Measurements from ENCODE around the gene FBXL4. TPM values are rescaled to one million over a fixed set of nuclear protein-coding genes. Genes with fewer than 3 reads are reported as not detected.

The FBXL4 gene
- total and polyA plus RNA-seq, 2 donors (not counting 1 experiment from before 2014, with no cell fraction given) = 16.8 to 18.1 TPM

DNA sequence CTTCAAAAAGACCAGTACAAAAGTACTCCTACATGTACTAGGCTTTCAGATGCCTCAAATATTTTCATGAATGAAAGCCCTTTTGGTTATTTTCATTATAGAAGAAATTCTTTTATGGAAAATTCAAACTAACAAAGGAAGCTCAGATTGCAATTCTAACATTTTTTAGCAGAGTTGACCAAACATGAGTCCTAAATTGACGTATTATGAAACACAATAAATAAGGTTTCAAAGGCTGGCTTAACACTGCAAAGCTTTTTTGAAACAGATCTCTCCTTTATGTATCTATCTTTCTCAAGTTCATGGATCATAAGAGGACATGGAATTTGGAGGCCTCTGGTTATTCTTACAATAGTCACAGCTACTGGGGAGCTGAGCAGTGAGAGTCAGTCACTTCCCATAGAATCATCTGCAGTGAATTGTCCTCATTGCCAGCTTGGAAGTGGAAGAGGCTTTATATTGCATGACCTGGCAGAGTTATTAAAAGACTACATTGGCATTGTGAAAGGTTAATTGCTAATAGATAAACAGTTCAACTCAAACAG lies 38.4 kb upstream of the FBXL4 start:
- no peak overlapping the region for H2AFZ ChIP-seq (ENCODE audit: low read length)
- H3K27me3 ChIP-seq (ENCODE audit: control insufficient read depth, insufficient read depth, low read length) = no peaks in the 10 kb centered on the region

DNA sequence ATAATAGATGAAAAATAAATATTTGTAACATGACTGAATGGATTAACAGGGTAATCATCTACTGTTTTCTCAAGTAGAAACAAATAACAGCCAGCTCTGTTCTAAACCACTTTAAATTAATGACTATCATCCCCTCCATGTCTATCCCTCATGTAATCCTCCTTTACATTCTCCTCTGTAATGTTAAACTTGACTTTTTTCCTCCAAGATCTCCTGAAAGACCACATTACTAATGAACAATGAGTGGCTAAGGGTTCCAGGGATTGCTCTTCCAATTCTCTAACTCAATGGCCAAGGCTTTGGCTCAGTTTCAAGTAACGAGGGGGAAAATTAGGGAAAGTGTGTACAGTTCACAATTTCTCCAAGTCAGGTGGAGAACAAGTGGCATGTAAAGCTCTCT lies 37.6 kb upstream of the FBXL4 start:
- Histone ChIP-seq H3K27me3 (ENCODE audit: control insufficient read depth, insufficient read depth, low read length) (no peaks in the 10 kb centered on the region), H4K20me1 (ENCODE audit: control insufficient read depth, extremely low read depth, insufficient read depth, low read length) (no peaks in the 10 kb centered on the region), H3K9me3 (ENCODE audit: control insufficient read depth, insufficient read depth, low read depth, low read length) (no peaks in the 10 kb centered on the region), H3K9ac (ENCODE audit: insufficient read depth, low read length) (no peak overlapping the region), H3K36me3 (ENCODE audit: control insufficient read depth, insufficient read depth, low read length) (no peaks in the 10 kb centered on the region), H3K4me2 (ENCODE audit: extremely low read depth, insufficient read depth, low read length) (no peak overlapping the region), H3K27ac (ENCODE audit: insufficient read depth, low read length) (no peak overlapping the region), H3K79me2 (ENCODE audit: control insufficient read depth, insufficient read depth, low read length) (no peaks in the 10 kb centered on the region), H2AFZ (ENCODE audit: low read length) (no peak overlapping the region), H3K4me1 (ENCODE audit: control insufficient read depth, extremely low read depth, insufficient read depth, low read length) (no peaks in the 10 kb centered on the region), H3K4me3 (replicated peaks in 1 of 4; ENCODE audit: control extremely low read depth in 1 of 4, insufficient read depth in 1 of 4, low read depth in 3 of 4, low read length in 4 of 4) (no peak overlapping the region)
- TF ChIP-seq EZH2 (IDR thresholded peaks at IDR 0.05; ENCODE audit: low read length, missing control alignments) = no peak
- TF ChIP-seq, protein P1, sequence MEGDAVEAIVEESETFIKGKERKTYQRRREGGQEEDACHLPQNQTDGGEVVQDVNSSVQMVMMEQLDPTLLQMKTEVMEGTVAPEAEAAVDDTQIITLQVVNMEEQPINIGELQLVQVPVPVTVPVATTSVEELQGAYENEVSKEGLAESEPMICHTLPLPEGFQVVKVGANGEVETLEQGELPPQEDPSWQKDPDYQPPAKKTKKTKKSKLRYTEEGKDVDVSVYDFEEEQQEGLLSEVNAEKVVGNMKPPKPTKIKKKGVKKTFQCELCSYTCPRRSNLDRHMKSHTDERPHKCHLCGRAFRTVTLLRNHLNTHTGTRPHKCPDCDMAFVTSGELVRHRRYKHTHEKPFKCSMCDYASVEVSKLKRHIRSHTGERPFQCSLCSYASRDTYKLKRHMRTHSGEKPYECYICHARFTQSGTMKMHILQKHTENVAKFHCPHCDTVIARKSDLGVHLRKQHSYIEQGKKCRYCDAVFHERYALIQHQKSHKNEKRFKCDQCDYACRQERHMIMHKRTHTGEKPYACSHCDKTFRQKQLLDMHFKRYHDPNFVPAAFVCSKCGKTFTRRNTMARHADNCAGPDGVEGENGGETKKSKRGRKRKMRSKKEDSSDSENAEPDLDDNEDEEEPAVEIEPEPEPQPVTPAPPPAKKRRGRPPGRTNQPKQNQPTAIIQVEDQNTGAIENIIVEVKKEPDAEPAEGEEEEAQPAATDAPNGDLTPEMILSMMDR (conservative IDR thresholded peaks at IDR 0.05 in 1 of 2, IDR thresholded peaks at IDR 0.05 in 1 of 2; ENCODE audit: low read depth in 1 of 2, low read length in 2 of 2) = no peak
- no peak for DNase-seq (ENCODE audit: low read depth in 2 of 2)

More for the DNA sequence above, 38.4 kb upstream of the FBXL4 start:
- Histone ChIP-seq H3K4me3 (replicated peaks in 1 of 4; ENCODE audit: control extremely low read depth in 1 of 4, insufficient read depth in 1 of 4, low read depth in 3 of 4, low read length in 4 of 4) (no peak overlapping the region), H3K27ac (ENCODE audit: insufficient read depth, low read length) (no peak overlapping the region), H3K4me2 (ENCODE audit: extremely low read depth, insufficient read depth, low read length) (no peak overlapping the region), H3K79me2 (ENCODE audit: control insufficient read depth, insufficient read depth, low read length) (no peaks in the 10 kb centered on the region), H3K4me1 (ENCODE audit: control insufficient read depth, extremely low read depth, insufficient read depth, low read length) (no peaks in the 10 kb centered on the region), H3K9ac (ENCODE audit: insufficient read depth, low read length) (no peak overlapping the region), H4K20me1 (ENCODE audit: control insufficient read depth, extremely low read depth, insufficient read depth, low read length) (no peaks in the 10 kb centered on the region), H3K36me3 (ENCODE audit: control insufficient read depth, insufficient read depth, low read length) (no peaks in the 10 kb centered on the region), H3K9me3 (ENCODE audit: control insufficient read depth, insufficient read depth, low read depth, low read length) (no peaks in the 10 kb centered on the region)
- no peak for TF ChIP-seq EZH2 (IDR thresholded peaks at IDR 0.05; ENCODE audit: low read length, missing control alignments)
- TF ChIP-seq, protein P1 (conservative IDR thresholded peaks at IDR 0.05 in 1 of 2, IDR thresholded peaks at IDR 0.05 in 1 of 2; ENCODE audit: low read depth in 1 of 2, low read length in 2 of 2) = no peak
- no peak for DNase-seq (ENCODE audit: low read depth in 2 of 2)

DNA sequence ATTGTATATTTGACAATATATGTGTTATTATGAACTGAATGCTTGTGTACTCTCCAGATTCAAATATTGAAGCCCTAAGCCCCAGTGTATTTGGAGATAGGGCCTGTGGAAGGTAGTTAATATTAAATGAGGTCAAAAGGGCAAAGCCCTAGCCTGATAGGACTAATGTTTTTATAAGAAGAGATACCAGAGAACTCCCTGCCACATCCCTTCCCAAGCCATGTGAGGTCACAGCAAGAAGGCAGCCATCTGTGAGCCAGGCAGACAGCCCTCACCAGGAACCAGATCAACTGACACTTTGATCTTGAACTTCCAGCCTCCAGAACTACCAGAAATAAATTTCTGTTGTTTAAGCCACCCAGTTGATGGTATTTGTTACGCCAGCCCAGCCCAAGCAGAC lies 36.4 kb upstream of the FBXL4 start:
- H3K27me3 ChIP-seq (ENCODE audit: control insufficient read depth, insufficient read depth, low read length) = no peaks in the 10 kb centered on the region
- no peak for DNase-seq (ENCODE audit: low read depth in 2 of 2)
- no peaks in the 10 kb centered on the region for H3K9me3 ChIP-seq (ENCODE audit: control insufficient read depth, insufficient read depth, low read depth, low read length)
- H3K4me2 ChIP-seq (ENCODE audit: extremely low read depth, insufficient read depth, low read length) = no peak overlapping the region
- H3K79me2 ChIP-seq (ENCODE audit: control insufficient read depth, insufficient read depth, low read length) = no peaks in the 10 kb centered on the region
- no peak overlapping the region for H3K9ac ChIP-seq (ENCODE audit: insufficient read depth, low read length)
- no peak overlapping the region for H3K4me3 ChIP-seq (replicated peaks in 1 of 4; ENCODE audit: control extremely low read depth in 1 of 4, insufficient read depth in 1 of 4, low read depth in 3 of 4, low read length in 4 of 4)
- no peak overlapping the region for H2AFZ ChIP-seq (ENCODE audit: low read length)
- H3K27ac ChIP-seq (ENCODE audit: insufficient read depth, low read length) = no peak overlapping the region
- TF ChIP-seq EZH2 (IDR thresholded peaks at IDR 0.05; ENCODE audit: low read length, missing control alignments) = no peak
- TF ChIP-seq, protein P1 (conservative IDR thresholded peaks at IDR 0.05 in 1 of 2, IDR thresholded peaks at IDR 0.05 in 1 of 2; ENCODE audit: low read depth in 1 of 2, low read length in 2 of 2) = no peak
- H4K20me1 ChIP-seq (ENCODE audit: control insufficient read depth, extremely low read depth, insufficient read depth, low read length) = no peaks in the 10 kb centered on the region
- H3K4me1 ChIP-seq (ENCODE audit: control insufficient read depth, extremely low read depth, insufficient read depth, low read length) = no peaks in the 10 kb centered on the region
- no peaks in the 10 kb centered on the region for H3K36me3 ChIP-seq (ENCODE audit: control insufficient read depth, insufficient read depth, low read length)
